Ishikawa (cell line): ENCODE results near the gene NCOA5.

Source experiments
- TEAD4 ChIP-seq: IDR thresholded peaks from 2 replicates; pipeline ENCODE4 v1.6.1; 2012
- TF ChIP-seq, protein P1 (sequence below): IDR thresholded peaks from 2 replicates; pipeline ENCODE4 v1.6.1; 2012; ENCODE audit warnings: low read depth, mild to moderate bottlenecking

DNA sequence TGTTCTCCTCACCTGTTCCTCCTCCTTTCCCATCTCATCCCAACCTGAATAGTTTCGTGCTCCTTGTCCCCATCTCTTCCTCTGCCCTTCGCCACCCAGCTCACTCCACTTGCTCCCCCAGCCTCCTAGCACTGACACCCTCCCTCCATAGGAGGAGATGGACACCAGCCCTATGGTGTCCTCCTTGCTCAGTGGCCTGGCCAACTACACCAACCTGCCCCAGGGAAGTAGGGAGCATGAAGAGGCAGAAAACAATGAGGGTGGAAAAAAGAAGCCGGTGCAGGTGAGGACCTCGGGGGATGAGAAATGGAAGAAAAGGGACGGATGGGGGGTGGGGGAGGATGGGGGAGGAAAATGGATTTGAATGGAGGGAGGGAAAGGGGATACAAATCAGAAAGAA is 54.5 kb downstream of the NCOA5 start:
- TF ChIP-seq, protein P1, sequence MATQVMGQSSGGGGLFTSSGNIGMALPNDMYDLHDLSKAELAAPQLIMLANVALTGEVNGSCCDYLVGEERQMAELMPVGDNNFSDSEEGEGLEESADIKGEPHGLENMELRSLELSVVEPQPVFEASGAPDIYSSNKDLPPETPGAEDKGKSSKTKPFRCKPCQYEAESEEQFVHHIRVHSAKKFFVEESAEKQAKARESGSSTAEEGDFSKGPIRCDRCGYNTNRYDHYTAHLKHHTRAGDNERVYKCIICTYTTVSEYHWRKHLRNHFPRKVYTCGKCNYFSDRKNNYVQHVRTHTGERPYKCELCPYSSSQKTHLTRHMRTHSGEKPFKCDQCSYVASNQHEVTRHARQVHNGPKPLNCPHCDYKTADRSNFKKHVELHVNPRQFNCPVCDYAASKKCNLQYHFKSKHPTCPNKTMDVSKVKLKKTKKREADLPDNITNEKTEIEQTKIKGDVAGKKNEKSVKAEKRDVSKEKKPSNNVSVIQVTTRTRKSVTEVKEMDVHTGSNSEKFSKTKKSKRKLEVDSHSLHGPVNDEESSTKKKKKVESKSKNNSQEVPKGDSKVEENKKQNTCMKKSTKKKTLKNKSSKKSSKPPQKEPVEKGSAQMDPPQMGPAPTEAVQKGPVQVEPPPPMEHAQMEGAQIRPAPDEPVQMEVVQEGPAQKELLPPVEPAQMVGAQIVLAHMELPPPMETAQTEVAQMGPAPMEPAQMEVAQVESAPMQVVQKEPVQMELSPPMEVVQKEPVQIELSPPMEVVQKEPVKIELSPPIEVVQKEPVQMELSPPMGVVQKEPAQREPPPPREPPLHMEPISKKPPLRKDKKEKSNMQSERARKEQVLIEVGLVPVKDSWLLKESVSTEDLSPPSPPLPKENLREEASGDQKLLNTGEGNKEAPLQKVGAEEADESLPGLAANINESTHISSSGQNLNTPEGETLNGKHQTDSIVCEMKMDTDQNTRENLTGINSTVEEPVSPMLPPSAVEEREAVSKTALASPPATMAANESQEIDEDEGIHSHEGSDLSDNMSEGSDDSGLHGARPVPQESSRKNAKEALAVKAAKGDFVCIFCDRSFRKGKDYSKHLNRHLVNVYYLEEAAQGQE = no peak
- no peak for TF ChIP-seq TEAD4
